T1000 (cell line): ENCODE results near the gene ENOX1.

ENCODE experiments used
- DNase-seq: peaks from one replicate; lab custom pipeline; 2025; ENCODE audit warnings: mixed read lengths; lab: John Stamatoyannopoulos, UW

ENOX1 gene

GRCh38 chr13:43307921-43308433 is 478.8 kb downstream of the ENOX1 start:
- no peak for DNase-seq

GRCh38 chr13:43307221-43307920 is 479.4 kb downstream of the ENOX1 start:
- DNase-seq, result no peak

GRCh38 chr13:43306372-43306771 is 480.4 kb downstream of the ENOX1 start:
- no peak for DNase-seq

- no peak for DNase-seq
These were observed 481.4 kb downstream of the ENOX1 start for GRCh38 chr13:43305416-43305815.

GRCh38 chr13:43304945-43305344 is 481.8 kb downstream of the ENOX1 start:
- no peak for DNase-seq

- DNase-seq, result no peak
These were observed 482.3 kb downstream of the ENOX1 start for GRCh38 chr13:43304449-43304848.

GRCh38 chr13:43303033-43303729 is 483.6 kb downstream of the ENOX1 start:
- DNase-seq, result no peak

GRCh38 chr13:43301346-43301969 is 485.3 kb downstream of the ENOX1 start:
- DNase-seq, result no peak

GRCh38 chr13:43300865-43301264 is 485.9 kb downstream of the ENOX1 start:
- DNase-seq, result no peak

- DNase-seq, result no peak
These were observed 487.4 kb downstream of the ENOX1 start for GRCh38 chr13:43299374-43299773.

GRCh38 chr13:43298816-43299215 is 488.0 kb downstream of the ENOX1 start:
- DNase-seq, result no peak

GRCh38 chr13:43297967-43298678 is 488.6 kb downstream of the ENOX1 start:
- no peak for DNase-seq

GRCh38 chr13:43295825-43296564 is 490.8 kb downstream of the ENOX1 start:
- DNase-seq, result no peak

- no peak for DNase-seq
These were observed 491.5 kb downstream of the ENOX1 start for GRCh38 chr13:43295321-43295720.

- no peak for DNase-seq
These were observed 492.4 kb downstream of the ENOX1 start for GRCh38 chr13:43294412-43294811.

GRCh38 chr13:43293986-43294385 is 492.8 kb downstream of the ENOX1 start:
- DNase-seq, result no peak

- no peak for DNase-seq
These were observed 493.2 kb downstream of the ENOX1 start for GRCh38 chr13:43293561-43293960.

- no peak for DNase-seq
These were observed 493.8 kb downstream of the ENOX1 start for GRCh38 chr13:43293008-43293407.

- no peak for DNase-seq
These were observed 495.3 kb downstream of the ENOX1 start for GRCh38 chr13:43291287-43292060.

- DNase-seq, result no peak
These were observed 497.1 kb downstream of the ENOX1 start for GRCh38 chr13:43289470-43290255.
